Sigmoid colon (tissue), 7 donors: ENCODE data around the gene ZNF394. TPM values are rescaled to one million over a fixed set of nuclear protein-coding genes. Genes with fewer than 3 reads are reported as not detected.

Source experiments
- DNase-seq: peaks from one replicate; pipeline ENCODE4 v3.0.0-alpha.2; 2019
- H3K27ac ChIP-seq, 4 donors: fragments of 200-600 bp; sonication (generic); one replicate each; pipeline ENCODE4 v1.5.1; 2016 to 2019; ENCODE audit warnings: mild to moderate bottlenecking in 1 of 4
- H3K27me3 ChIP-seq, 3 donors: fragments of 200-600 bp; sonication (generic); one replicate each; pipeline ENCODE4 v1.5.1; 2019; ENCODE audit warnings: mild to moderate bottlenecking in 1 of 3
- H3K36me3 ChIP-seq, 4 donors: fragments of 200-600 bp; sonication (generic); one replicate each; pipeline ENCODE4 v1.5.1; 2016 to 2019
- H3K4me1 ChIP-seq, 4 donors: fragments of 200-600 bp; sonication (generic); one replicate each; pipeline ENCODE4 v1.5.1; 2017 to 2019
- H3K4me3 ChIP-seq, 4 donors: fragments of 200-600 bp; sonication (generic); one replicate each; pipeline ENCODE4 v1.5.1; 2017 to 2019; ENCODE audit warnings: mild to moderate bottlenecking in 2 of 4, moderate library complexity in 1 of 4
- H3K9me3 ChIP-seq, 4 donors: fragments of 200-600 bp in 3 of 4; sonication (generic) in 3 of 4; one replicate each; pipeline versions ENCODE4 v1.5.1 to v1.6.1; 2013 to 2019
- EP300 ChIP-seq, 4 donors: sonication (generic); formaldehyde crosslinking; IDR thresholded peaks; one replicate each; pipeline ENCODE4 v1.6.1; 2017; ENCODE audit warnings: antibody characterized with exemption in 4 of 4
- POLR2A ChIP-seq, 2 donors: fragments of 450-650 bp; IDR thresholded peaks; one replicate each; pipeline ENCODE4 v1.6.1; 2016; ENCODE audit warnings: antibody characterized with exemption in 2 of 2, mild to moderate bottlenecking in 2 of 2, moderate library complexity in 2 of 2
- POLR2AphosphoS5 ChIP-seq, 4 donors: sonication (generic); formaldehyde crosslinking; IDR thresholded peaks; one replicate each; pipeline ENCODE4 v1.6.1; 2017; ENCODE audit warnings: antibody characterized with exemption in 4 of 4
- WGBS, 2 donors: extraction: QIAGEN DNeasy Blood & Tissue Kit; methylation state at CpG; one replicate each; pipeline ENCODE4 v1.1.7; 2013; 5-methylcytosine and 5-hydroxymethylcytosine counted together
- intact Hi-C: fragments of 100-400 bp; cut with DNase I; formaldehyde crosslinking; loops from one replicate; pipeline ENCODE4 v1.15.1; 2023
- polyA plus RNA-seq, 3 donors: library from polyadenylated mRNA; stranded (reverse); fragments of 200-250 nt; gene quantifications; one replicate each; pipeline ENCODE4 v1.2.3, GENCODE V29; 2013
- total RNA-seq, 4 donors: library from RNA; depleted of rRNA; stranded (reverse); fragments of >200 nt; gene quantifications; one replicate each; pipeline ENCODE4 v1.1.0, GENCODE V29; 2016
- TF ChIP-seq, protein P1 (sequence below), 4 experiments: fragments of 450-650 bp in 3 of 4; fragments of 200-600 bp in 1 of 4; IDR thresholded peaks; one replicate each; pipeline ENCODE4 v1.5.1; 2016 to 2019; ENCODE audit warnings: antibody characterized with exemption in 4 of 4, mild to moderate bottlenecking in 3 of 4, moderate library complexity in 2 of 4
- donor health status: healthy with polysubstance abuse.
- donor health status: Bipolar disorder and iron deficiency.
- donor health status: healthy.

The ZNF394 gene
- total and polyA plus RNA-seq, 7 donors = 19.2 to 38.8 (median 29.4) TPM

DNA sequence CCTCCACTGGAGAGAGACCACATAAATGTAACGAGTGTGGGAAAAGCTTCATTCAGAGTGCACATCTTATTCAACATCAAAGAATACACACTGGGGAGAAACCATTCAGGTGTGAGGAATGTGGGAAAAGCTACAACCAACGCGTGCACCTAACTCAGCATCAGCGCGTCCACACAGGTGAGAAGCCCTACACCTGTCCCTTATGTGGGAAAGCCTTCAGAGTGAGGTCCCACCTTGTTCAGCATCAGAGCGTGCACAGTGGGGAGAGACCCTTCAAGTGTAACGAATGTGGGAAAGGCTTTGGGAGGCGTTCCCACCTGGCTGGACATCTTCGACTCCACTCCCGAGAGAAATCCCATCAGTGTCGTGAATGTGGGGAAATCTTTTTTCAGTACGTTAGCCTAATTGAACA, 31.3 kb upstream of the ZNF394 start:
- 98 to 99% methylated on average over 12 of the region's 12 CpGs for WGBS, 2 donors
- H3K36me3 ChIP-seq = peaks cover 18 to 70% (median 42%) of the 10 kb centered on the region in 4 donors
- intact Hi-C loops = no loop called here

DNA sequence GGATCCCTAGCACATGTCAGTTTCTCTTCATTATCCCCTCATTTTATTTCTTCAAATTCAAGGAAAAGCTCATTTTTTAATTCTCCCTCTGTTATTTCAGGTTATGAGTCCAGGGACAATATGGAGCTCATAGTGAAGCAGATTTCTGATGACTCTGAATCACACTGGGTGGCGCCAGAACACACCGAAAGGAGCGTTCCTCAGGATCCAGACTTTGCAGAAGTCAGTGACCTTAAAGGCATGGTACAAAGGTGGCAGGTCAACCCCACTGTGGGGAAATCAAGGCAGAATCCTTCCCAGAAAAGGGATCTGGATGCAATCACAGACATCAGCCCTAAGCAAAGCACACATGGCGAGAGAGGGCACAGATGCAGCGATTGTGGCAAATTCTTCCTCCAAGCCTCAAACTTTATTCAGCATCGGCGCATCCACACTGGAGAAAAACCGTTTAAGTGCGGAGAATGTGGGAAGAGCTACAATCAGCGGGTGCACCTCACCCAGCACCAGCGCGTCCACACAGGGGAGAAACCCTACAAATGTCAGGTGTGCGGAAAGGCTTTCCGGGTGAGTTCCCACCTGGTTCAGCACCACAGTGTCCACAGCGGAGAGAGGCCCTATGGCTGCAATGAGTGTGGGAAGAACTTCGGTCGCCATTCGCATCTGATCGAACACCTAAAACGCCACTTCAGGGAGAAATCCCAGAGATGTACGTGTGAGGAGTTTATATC, 25.8 kb upstream of the ZNF394 start:
- H3K4me3 ChIP-seq = no peak overlapping the region
- H3K27me3 ChIP-seq = no peaks in the 10 kb centered on the region
- peaks cover 0 to 9% (median 4%) of the 10 kb centered on the region in 4 donors for H3K9me3 ChIP-seq
- peaks cover 8 to 85% (median 36%) of the 10 kb centered on the region in 4 donors for H3K36me3 ChIP-seq
- 96 to 97% methylated on average over 21 of the region's 21 CpGs for WGBS, 2 donors
- no peaks in the 10 kb centered on the region for H3K4me1 ChIP-seq
- no peak overlapping the region for H3K27ac ChIP-seq
- TF ChIP-seq POLR2A (IDR thresholded peaks at IDR 0.05) (no peak), EP300 (IDR thresholded peaks at IDR 0.05) (no peak), POLR2AphosphoS5 (IDR thresholded peaks at IDR 0.05) (no peak)
- TF ChIP-seq, protein P1, sequence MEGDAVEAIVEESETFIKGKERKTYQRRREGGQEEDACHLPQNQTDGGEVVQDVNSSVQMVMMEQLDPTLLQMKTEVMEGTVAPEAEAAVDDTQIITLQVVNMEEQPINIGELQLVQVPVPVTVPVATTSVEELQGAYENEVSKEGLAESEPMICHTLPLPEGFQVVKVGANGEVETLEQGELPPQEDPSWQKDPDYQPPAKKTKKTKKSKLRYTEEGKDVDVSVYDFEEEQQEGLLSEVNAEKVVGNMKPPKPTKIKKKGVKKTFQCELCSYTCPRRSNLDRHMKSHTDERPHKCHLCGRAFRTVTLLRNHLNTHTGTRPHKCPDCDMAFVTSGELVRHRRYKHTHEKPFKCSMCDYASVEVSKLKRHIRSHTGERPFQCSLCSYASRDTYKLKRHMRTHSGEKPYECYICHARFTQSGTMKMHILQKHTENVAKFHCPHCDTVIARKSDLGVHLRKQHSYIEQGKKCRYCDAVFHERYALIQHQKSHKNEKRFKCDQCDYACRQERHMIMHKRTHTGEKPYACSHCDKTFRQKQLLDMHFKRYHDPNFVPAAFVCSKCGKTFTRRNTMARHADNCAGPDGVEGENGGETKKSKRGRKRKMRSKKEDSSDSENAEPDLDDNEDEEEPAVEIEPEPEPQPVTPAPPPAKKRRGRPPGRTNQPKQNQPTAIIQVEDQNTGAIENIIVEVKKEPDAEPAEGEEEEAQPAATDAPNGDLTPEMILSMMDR (IDR thresholded peaks at IDR 0.05) = no peak
- DNase-seq = no peak
- intact Hi-C loops = no loop called here

More for the DNA sequence above, 31.3 kb upstream of the ZNF394 start:
- Histone ChIP-seq H3K9me3 (peaks cover 16 to 26% (median 20%) of the 10 kb centered on the region in 4 donors), H3K4me1 (no peaks in the 10 kb centered on the region), H3K27me3 (no peaks in the 10 kb centered on the region), H3K4me3 (no peak overlapping the region), H3K27ac (no peak overlapping the region)
- no peak for TF ChIP-seq POLR2A (IDR thresholded peaks at IDR 0.05)
- no peak for TF ChIP-seq POLR2AphosphoS5 (IDR thresholded peaks at IDR 0.05)
- TF ChIP-seq EP300 (IDR thresholded peaks at IDR 0.05) = no peak
- TF ChIP-seq, protein P1 (IDR thresholded peaks at IDR 0.05) = no peak
- no peak for DNase-seq

DNA sequence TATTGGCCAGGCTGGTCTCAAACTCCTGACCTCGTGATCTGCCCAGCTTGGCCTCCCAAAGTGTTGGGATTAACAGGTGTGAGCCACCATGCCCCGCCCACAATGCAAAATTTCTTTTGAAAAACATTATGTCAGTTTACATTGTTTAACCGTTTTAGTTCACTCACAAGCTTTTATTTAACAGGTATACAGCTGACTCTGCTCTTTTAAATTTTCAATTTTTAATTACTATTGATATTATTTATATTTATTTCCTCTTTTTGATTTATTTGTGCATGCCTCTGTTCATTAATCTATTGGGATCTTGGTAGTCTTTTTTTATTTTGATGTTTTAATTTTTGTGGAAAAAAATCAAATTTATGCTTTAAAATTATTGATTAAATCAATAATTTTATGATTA, 21.3 kb upstream of the ZNF394 start:
- TF ChIP-seq POLR2A (IDR thresholded peaks at IDR 0.05) = no peak
- TF ChIP-seq POLR2AphosphoS5 (IDR thresholded peaks at IDR 0.05) = no peak
- TF ChIP-seq, protein P1 (IDR thresholded peaks at IDR 0.05) = no peak
- TF ChIP-seq EP300 (IDR thresholded peaks at IDR 0.05) = no peak
- intact Hi-C loops = no loop called here
- Histone ChIP-seq H3K27ac (no peak overlapping the region), H3K9me3 (no peaks in the 10 kb centered on the region), H3K36me3 (peaks cover 4 to 85% (median 16%) of the 10 kb centered on the region in 4 donors), H3K4me3 (no peak overlapping the region), H3K27me3 (no peaks in the 10 kb centered on the region), H3K4me1 (no peaks in the 10 kb centered on the region)
- DNase-seq = no peak
- 85 to 91% methylated on average over 3 of the region's 3 CpGs for WGBS, 2 donors

DNA sequence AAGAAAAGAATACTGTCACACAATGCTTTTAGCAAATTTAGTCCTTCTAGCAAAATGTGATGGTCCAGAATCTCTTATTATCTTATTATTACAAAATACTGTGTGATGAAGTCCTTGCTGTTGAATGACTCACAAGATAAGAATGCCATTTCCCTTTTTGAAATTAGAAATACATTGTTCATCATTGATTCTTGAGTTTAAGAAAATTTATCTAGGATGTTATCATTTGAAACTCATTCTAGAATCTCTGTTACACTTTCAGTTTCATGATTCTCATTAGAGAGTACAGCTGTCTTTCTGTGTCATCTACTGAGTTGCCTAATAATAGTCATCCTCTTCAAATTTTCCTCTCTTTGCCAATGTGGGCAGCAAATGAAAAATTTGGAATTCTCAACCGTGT, 14.0 kb upstream of the ZNF394 start:
- no peak overlapping the region for H3K4me3 ChIP-seq
- intact Hi-C loops = no loop called here
- WGBS, 2 donors = 88 to 96% methylated on average over 1 of the region's 1 CpG
- no peak overlapping the region for H3K27ac ChIP-seq
- no peaks in the 10 kb centered on the region for H3K4me1 ChIP-seq
- H3K9me3 ChIP-seq = no peaks in the 10 kb centered on the region
- TF ChIP-seq, protein P1 (IDR thresholded peaks at IDR 0.05) = no peak
- TF ChIP-seq POLR2A (IDR thresholded peaks at IDR 0.05) = no peak
- TF ChIP-seq POLR2AphosphoS5 (IDR thresholded peaks at IDR 0.05) = no peak
- TF ChIP-seq EP300 (IDR thresholded peaks at IDR 0.05) = no peak
- peaks cover 4 to 78% (median 28%) of the 10 kb centered on the region in 4 donors for H3K36me3 ChIP-seq
- H3K27me3 ChIP-seq = no peaks in the 10 kb centered on the region
- no peak for DNase-seq
